Right lobe of liver (tissue), 4 donors: ENCODE measurements around the gene ADAMTS20.

Experiments used
- CTCF ChIP-seq, 4 donors: fragments of 200-600 bp in 3 of 4; fragments of 450-650 bp in 1 of 4; IDR thresholded peaks; one replicate each; pipeline versions ENCODE4 v1.5.1 to v1.8.0; 2016 to 2022; ENCODE audit warnings: antibody characterized with exemption in 4 of 4, mild to moderate bottlenecking in 2 of 4
- POLR2A ChIP-seq: fragments of 450-650 bp; IDR thresholded peaks from one replicate; pipeline ENCODE4 v1.6.1; 2017; ENCODE audit warnings: antibody characterized with exemption, mild to moderate bottlenecking
- donor health status: DM: no; HTN: no; CAD: no.
- donor health status: DM: no; HTN: no; CAD: no.
- donor health status: DM: no; HTN: yes; CAD: no.

GRCh38 chr12:43308776-43309175, 243.2 kb downstream of the ADAMTS20 start:
- TF ChIP-seq CTCF (IDR thresholded peaks at IDR 0.05) (no peak), POLR2A (no peak)
